22Rv1 (cell line): ENCODE data around the gene SLC39A11.

Experiments
- CTCF ChIP-seq: fragments of 450-650 bp; IDR thresholded peaks from 2 replicates; pipeline ENCODE4 v1.5.1; 2017; ENCODE audit warnings: mild to moderate bottlenecking
- ZFX ChIP-seq: fragments of 450-650 bp; IDR thresholded peaks from 2 replicates; pipeline ENCODE4 v1.6.1; 2017; ENCODE audit warnings: antibody characterized with exemption, borderline replicate concordance

- TF ChIP-seq CTCF (no peak), ZFX (no peak)
Measured at GRCh38 chr17:73092523-73093135, at the start of gene SLC39A11.
